H9 (cell line): ENCODE measurements around the gene REC114. TPM values are rescaled to one million over a fixed set of nuclear protein-coding genes. Genes with fewer than 3 reads are reported as not detected.

Source experiments
- DNase-seq: peaks from one replicate; pipeline ENCODE4 v3.0.0-alpha.2; 2017
- H2AFZ ChIP-seq: one replicate; pipeline ENCODE4 v1.6.1; 2013; ENCODE audit warnings: mild to moderate bottlenecking, low read length, control low read depth, moderate library complexity
- H2AK5ac ChIP-seq: 2 replicates; pipeline ENCODE4 v1.6.1; 2013; ENCODE audit warnings: low read length, control low read depth, mixed read lengths; ENCODE audit not compliant: insufficient read length
- H2BK120ac ChIP-seq: one replicate; pipeline ENCODE4 v1.6.1; 2013; ENCODE audit warnings: low read depth, mild to moderate bottlenecking, low read length, control low read depth, inconsistent platforms; ENCODE audit not compliant: poor library complexity, severe bottlenecking
- H2BK12ac ChIP-seq: 2 replicates; pipeline ENCODE4 v1.6.1; 2013; ENCODE audit warnings: low read length, control low read depth, mixed read lengths, low read depth; ENCODE audit not compliant: insufficient read length
- H2BK15ac ChIP-seq: 2 replicates; pipeline ENCODE4 v1.6.1; 2013; ENCODE audit warnings: low read depth, low read length, control low read depth
- H2BK20ac ChIP-seq: one replicate; pipeline ENCODE4 v1.6.1; 2013; ENCODE audit warnings: low read depth, mild to moderate bottlenecking, low read length, control low read depth, inconsistent platforms; ENCODE audit not compliant: poor library complexity, severe bottlenecking
- H2BK5ac ChIP-seq: 2 replicates; pipeline ENCODE4 v1.6.1; 2013; ENCODE audit warnings: low read length, control low read depth, mixed read lengths; ENCODE audit not compliant: insufficient read length
- H3K14ac ChIP-seq: 2 replicates; pipeline ENCODE4 v1.6.1; 2013; ENCODE audit warnings: low read length, control low read depth; ENCODE audit not compliant: insufficient read depth
- H3K18ac ChIP-seq: 2 replicates; pipeline ENCODE4 v1.6.1; 2013; ENCODE audit warnings: low read depth, mild to moderate bottlenecking, mixed read lengths, low read length, control low read depth; ENCODE audit not compliant: insufficient read length
- H3K23ac ChIP-seq: 2 replicates; pipeline ENCODE4 v1.6.1; 2013; ENCODE audit warnings: low read length, control low read depth, mixed read lengths, low read depth; ENCODE audit not compliant: insufficient read length
- H3K23me2 ChIP-seq: 2 replicates; pipeline ENCODE4 v1.6.1; 2013; ENCODE audit warnings: low read depth, mild to moderate bottlenecking, mixed read lengths, low read length, control low read depth; ENCODE audit not compliant: insufficient read length, poor library complexity, severe bottlenecking
- H3K27ac ChIP-seq: 2 replicates; pipeline ENCODE4 v1.5.1; 2013; ENCODE audit warnings: low read length, control low read depth, mixed read lengths, low read depth; ENCODE audit not compliant: insufficient read length
- H3K27me3 ChIP-seq: 2 replicates; pipeline ENCODE4 v1.6.1; 2013; ENCODE audit warnings: low read length, control low read depth, inconsistent platforms; ENCODE audit not compliant: insufficient read depth
- H3K4ac ChIP-seq: 2 replicates; pipeline ENCODE4 v1.6.1; 2013; ENCODE audit warnings: low read depth, mild to moderate bottlenecking, control low read depth, inconsistent platforms, low read length, moderate library complexity
- H3K4me1 ChIP-seq: 2 replicates; pipeline ENCODE4 v1.6.1; 2013; ENCODE audit warnings: low read length, control low read depth, inconsistent platforms; ENCODE audit not compliant: insufficient read depth
- H3K4me2 ChIP-seq: 2 replicates; pipeline ENCODE4 v1.6.1; 2013; ENCODE audit warnings: low read length, control low read depth, mixed read lengths; ENCODE audit not compliant: insufficient read length, insufficient read depth
- H3K56ac ChIP-seq: 2 replicates; pipeline ENCODE4 v1.6.1; 2013; ENCODE audit warnings: low read depth, mild to moderate bottlenecking, mixed read lengths, low read length, control low read depth; ENCODE audit not compliant: insufficient read length
- H3K79me1 ChIP-seq: 2 replicates; pipeline ENCODE4 v1.6.1; 2013; ENCODE audit warnings: low read depth, mild to moderate bottlenecking, moderate library complexity, low read length, control low read depth, inconsistent platforms; ENCODE audit not compliant: insufficient read depth, poor library complexity, severe bottlenecking
- H3K79me2 ChIP-seq: 2 replicates; pipeline ENCODE4 v1.6.1; 2013; ENCODE audit warnings: low read length, control low read depth, inconsistent platforms; ENCODE audit not compliant: insufficient read depth
- H3K9ac ChIP-seq: 2 replicates; pipeline ENCODE4 v1.6.1; 2013; ENCODE audit warnings: low read length, control low read depth, mixed read lengths; ENCODE audit not compliant: insufficient read length; ENCODE audit errors: extremely low read depth
- H3K9me3 ChIP-seq: one replicate; pipeline ENCODE4 v1.6.1; 2013; ENCODE audit warnings: low read depth, low read length, inconsistent platforms; ENCODE audit not compliant: control insufficient read depth
- H3T11ph ChIP-seq: one replicate; pipeline ENCODE4 v1.6.1; 2013; ENCODE audit warnings: mild to moderate bottlenecking, low read length, control low read depth, inconsistent platforms
- H4K20me1 ChIP-seq: one replicate; pipeline ENCODE4 v1.6.1; 2013; ENCODE audit not compliant: control insufficient read depth, insufficient read length, insufficient read depth
- H4K5ac ChIP-seq: 2 replicates; pipeline ENCODE4 v1.6.1; 2013; ENCODE audit warnings: low read depth, mild to moderate bottlenecking, mixed read lengths, low read length, control low read depth; ENCODE audit not compliant: insufficient read length
- H4K8ac ChIP-seq: replicated peaks from 2 replicates; pipeline ENCODE4 v1.6.1; 2013; ENCODE audit warnings: low read length, control low read depth, mixed read lengths, low read depth; ENCODE audit not compliant: insufficient read length
- H4K91ac ChIP-seq: 2 replicates; pipeline ENCODE4 v1.6.1; 2013; ENCODE audit warnings: low read depth, mild to moderate bottlenecking, moderate library complexity, mixed read lengths, low read length, control low read depth; ENCODE audit not compliant: insufficient read length
- H3K27ac Mint-ChIP-seq, 3 experiments: 2 replicates in 2 of 3; 3 replicates in 1 of 3; pipeline ENCODE4 v1.8.0; 2020 to 2021; ENCODE audit warnings: mixed read lengths in 3 of 3, mild to moderate bottlenecking in 1 of 3, moderate library complexity in 1 of 3
- H3K27me3 Mint-ChIP-seq: 2 replicates; pipeline ENCODE4 v1.8.0; 2021; ENCODE audit warnings: low read depth, mild to moderate bottlenecking, moderate library complexity, mixed read lengths
- H3K36me3 Mint-ChIP-seq, 3 experiments: 2 replicates in 2 of 3; 3 replicates in 1 of 3; pipeline ENCODE4 v1.8.0; 2020 to 2021; ENCODE audit warnings: low read depth in 3 of 3, mixed read lengths in 3 of 3; ENCODE audit not compliant: insufficient read depth in 1 of 3
- H3K4me1 Mint-ChIP-seq, 2 experiments: 2 replicates each; pipeline ENCODE4 v1.8.0; 2020; ENCODE audit warnings: mixed read lengths in 2 of 2
- H3K4me3 Mint-ChIP-seq, 2 experiments: 2 replicates in 1 of 2; 3 replicates in 1 of 2; pipeline ENCODE4 v1.8.0; 2020 to 2021; ENCODE audit warnings: mild to moderate bottlenecking in 2 of 2, mixed read lengths in 2 of 2, moderate library complexity in 1 of 2
- H3K9me3 Mint-ChIP-seq, 2 experiments: 2 replicates in 1 of 2; 3 replicates in 1 of 2; pipeline ENCODE4 v1.8.0; 2020; ENCODE audit warnings: mild to moderate bottlenecking in 2 of 2, mixed read lengths in 2 of 2, moderate library complexity in 1 of 2
- WGBS: extraction: QIAGEN DNeasy Blood & Tissue Kit; methylation state at CpG from one replicate; pipeline ENCODE4 v1.1.7; 2013; ENCODE audit warnings: missing lambda C conversion rate, low lambda C conversion rate, mixed read lengths; ENCODE audit not compliant: insufficient read length; ENCODE audit errors: extremely low coverage; 5-methylcytosine and 5-hydroxymethylcytosine counted together
- total RNA-seq: library from RNA; stranded (reverse); gene quantifications from 2 replicates; pipeline ENCODE4 v1.2.1, GENCODE V29; 2021
- TF ChIP-seq, protein P1 (sequence below): fragments of 200-600 bp; sonication (generic); conservative IDR thresholded peaks from 3 replicates; pipeline ENCODE4 v1.8.0; 2021; ENCODE audit warnings: antibody characterized with exemption, mild to moderate bottlenecking

REC114 gene
- total RNA-seq, 1 experiment from 2014 or later = not detected

DNA sequence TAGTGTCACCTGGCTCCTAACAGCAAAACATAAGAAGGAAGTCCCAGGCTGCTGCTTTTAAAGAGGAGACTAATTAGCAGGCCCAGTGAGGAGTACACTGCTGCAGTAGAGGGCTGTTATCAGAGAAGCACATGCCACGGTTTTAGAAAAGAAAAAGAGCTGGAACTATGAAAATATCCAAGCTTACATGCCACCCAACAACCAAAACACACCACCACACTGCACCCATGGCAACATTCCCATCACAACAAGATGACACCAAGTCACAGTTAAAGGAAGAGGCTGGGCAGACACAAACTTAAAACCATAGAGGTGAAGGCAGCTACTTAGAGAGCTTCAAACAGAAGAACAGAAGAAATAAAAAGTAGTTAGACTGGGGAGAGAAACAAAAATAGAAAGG, 153.2 kb downstream of the REC114 start:
- peaks cover 45 to 47% of the 10 kb centered on the region in 2 experiments for H3K4me1 Mint-ChIP-seq
- H3K4me3 Mint-ChIP-seq = no peak overlapping the region; a peak in 1 of 5 replicates
- H3K4me1 ChIP-seq = peaks cover 11% of the 10 kb centered on the region; the same call in 1 of the 2 replicates
- H3K4ac ChIP-seq = no peak overlapping the region
- no peak overlapping the region for H2AK5ac ChIP-seq
- H3T11ph ChIP-seq = no peak overlapping the region
- peaks cover 4 to 12% (median 5%) of the 10 kb centered on the region in 3 experiments; a peak in 6 of 7 replicates for H3K36me3 Mint-ChIP-seq
- no peak overlapping the region for H3K27ac ChIP-seq
- no peak overlapping the region for H2BK12ac ChIP-seq
- H3K4me2 ChIP-seq = no peak overlapping the region
- no peak overlapping the region for H4K8ac ChIP-seq
- no peak overlapping the region for H2AFZ ChIP-seq
- H2BK20ac ChIP-seq = no peak overlapping the region
- no peaks in the 10 kb centered on the region for H4K20me1 ChIP-seq
- no peak overlapping the region; a peak in 1 of 7 replicates for H3K27ac Mint-ChIP-seq
- H4K5ac ChIP-seq = no peak overlapping the region
- no peak overlapping the region for H3K18ac ChIP-seq
- H3K14ac ChIP-seq = no peak overlapping the region
- H3K9me3 ChIP-seq = no peaks in the 10 kb centered on the region
- DNase-seq = no peak
- H3K9me3 Mint-ChIP-seq = no peaks in the 10 kb centered on the region
- H4K91ac ChIP-seq = no peak overlapping the region
- H2BK5ac ChIP-seq = no peak overlapping the region
- no peak overlapping the region for H2BK15ac ChIP-seq
- H3K23ac ChIP-seq = no peak overlapping the region
- peaks cover 11% of the 10 kb centered on the region for H3K79me1 ChIP-seq
- TF ChIP-seq, protein P1, sequence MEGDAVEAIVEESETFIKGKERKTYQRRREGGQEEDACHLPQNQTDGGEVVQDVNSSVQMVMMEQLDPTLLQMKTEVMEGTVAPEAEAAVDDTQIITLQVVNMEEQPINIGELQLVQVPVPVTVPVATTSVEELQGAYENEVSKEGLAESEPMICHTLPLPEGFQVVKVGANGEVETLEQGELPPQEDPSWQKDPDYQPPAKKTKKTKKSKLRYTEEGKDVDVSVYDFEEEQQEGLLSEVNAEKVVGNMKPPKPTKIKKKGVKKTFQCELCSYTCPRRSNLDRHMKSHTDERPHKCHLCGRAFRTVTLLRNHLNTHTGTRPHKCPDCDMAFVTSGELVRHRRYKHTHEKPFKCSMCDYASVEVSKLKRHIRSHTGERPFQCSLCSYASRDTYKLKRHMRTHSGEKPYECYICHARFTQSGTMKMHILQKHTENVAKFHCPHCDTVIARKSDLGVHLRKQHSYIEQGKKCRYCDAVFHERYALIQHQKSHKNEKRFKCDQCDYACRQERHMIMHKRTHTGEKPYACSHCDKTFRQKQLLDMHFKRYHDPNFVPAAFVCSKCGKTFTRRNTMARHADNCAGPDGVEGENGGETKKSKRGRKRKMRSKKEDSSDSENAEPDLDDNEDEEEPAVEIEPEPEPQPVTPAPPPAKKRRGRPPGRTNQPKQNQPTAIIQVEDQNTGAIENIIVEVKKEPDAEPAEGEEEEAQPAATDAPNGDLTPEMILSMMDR = no peak
- H3K79me2 ChIP-seq = peaks cover 10% of the 10 kb centered on the region; the same call in 1 of the 2 replicates
- H2BK120ac ChIP-seq = no peak overlapping the region
- H3K27me3 ChIP-seq = no peaks in the 10 kb centered on the region
- H3K9ac ChIP-seq = no peak overlapping the region
- WGBS = no CpG with 5 or more reads among the region's 1 CpG
- no peaks in the 10 kb centered on the region for H3K27me3 Mint-ChIP-seq
- H3K56ac ChIP-seq = no peak overlapping the region
- no peaks in the 10 kb centered on the region for H3K23me2 ChIP-seq
